H1 (cell line): ENCODE data around the gene C1orf146. TPM values are rescaled to one million over a fixed set of nuclear protein-coding genes. Genes with fewer than 3 reads are reported as not detected.
A peak's percentile ranks its signal among the peaks of the same experiment; 100 is the strongest.

ENCODE experiments used
- CTCF ChIA-PET: fragments of 300-600 bp; sonication (Branson Sonifier 250); formaldehyde crosslinking; loops from one replicate; lab custom pipeline; 2021; ENCODE audit not compliant: partially characterized antibody; lab: Charles Lee
- POLR2A ChIA-PET: fragments of 300-600 bp; sonication (Branson Sonifier 250); formaldehyde crosslinking; loops from one replicate; lab custom pipeline; 2021; ENCODE audit warnings: inconsistent platforms; ENCODE audit not compliant: partially characterized antibody; lab: Charles Lee
- DNase-seq, 2 experiments: peaks; one replicate each; pipeline versions ENCODE4 v3.0.0 to v3.0.0-alpha.2; 2010 to 2022; ENCODE audit warnings: low spot score in 2 of 2, low read depth in 1 of 2, mixed read lengths in 1 of 2
- FAIRE-seq: peaks from 2 replicates; lab custom pipeline; 2011; peaks lifted over from hg19 to GRCh38; lab: Jason Lieb, UNC
- H2AFZ ChIP-seq: 2 replicates; pipeline ENCODE4 v1.8.1; 2012; ENCODE audit warnings: low read length, inconsistent platforms
- H2AK5ac ChIP-seq: 2 replicates; pipeline ENCODE4 v1.6.1; 2013; ENCODE audit warnings: low read depth, low read length
- H2BK120ac ChIP-seq: replicated peaks from 2 replicates; pipeline ENCODE3; 2013; ENCODE audit warnings: low read depth, low read length, inconsistent platforms
- H2BK12ac ChIP-seq: 2 replicates; pipeline ENCODE4 v1.6.1; 2013; ENCODE audit warnings: low read depth, low read length
- H2BK15ac ChIP-seq: 2 replicates; pipeline ENCODE4 v1.6.1; 2013; ENCODE audit warnings: low read length
- H2BK20ac ChIP-seq: 2 replicates; pipeline ENCODE4 v1.6.1; 2013; ENCODE audit warnings: low read length
- H2BK5ac ChIP-seq: 2 replicates; pipeline ENCODE4 v1.6.1; 2013; ENCODE audit warnings: low read depth, low read length
- H3K14ac ChIP-seq: 2 replicates; pipeline ENCODE4 v1.6.1; 2013; ENCODE audit warnings: inconsistent platforms; ENCODE audit not compliant: insufficient read length
- H3K18ac ChIP-seq: 2 replicates; pipeline ENCODE4 v1.6.1; 2013; ENCODE audit warnings: low read length; ENCODE audit errors: extremely low read depth
- H3K23ac ChIP-seq: 2 replicates; pipeline ENCODE4 v1.6.1; 2013; ENCODE audit warnings: inconsistent platforms; ENCODE audit not compliant: insufficient read length
- H3K23me2 ChIP-seq: 2 replicates; pipeline ENCODE4 v1.6.1; 2013; ENCODE audit warnings: low read depth, low read length
- H3K27ac ChIP-seq: 2 replicates; pipeline ENCODE4 v1.6.1; 2011; ENCODE audit warnings: low read depth, low read length, inconsistent platforms
- H3K27me3 ChIP-seq, 4 experiments: replicated peaks in 1 of 4; 1 replicate in 1 of 4; 2 replicates in 3 of 4; pipeline versions ENCODE4 v1.6.1 to v1.8.1; 2011 to 2013; ENCODE audit warnings: low read length in 3 of 4, mild to moderate bottlenecking in 3 of 4, inconsistent platforms in 2 of 4, mixed read lengths in 2 of 4, moderate library complexity in 1 of 4; ENCODE audit not compliant: control insufficient read depth in 3 of 4, insufficient read depth in 3 of 4; ENCODE audit errors: extremely low read depth in 1 of 4
- H3K36me3 ChIP-seq, 4 experiments: 2 replicates each; pipeline versions ENCODE4 v1.6.1 to v1.8.1; 2011 to 2013; ENCODE audit warnings: mild to moderate bottlenecking in 4 of 4, low read length in 3 of 4, moderate library complexity in 2 of 4, control low read depth in 1 of 4, inconsistent platforms in 1 of 4; ENCODE audit not compliant: insufficient read depth in 4 of 4, control insufficient read depth in 2 of 4
- H3K4ac ChIP-seq: replicated peaks from 2 replicates; pipeline ENCODE3; 2013; ENCODE audit warnings: low read length, low read depth, mixed read lengths, inconsistent platforms; ENCODE audit not compliant: insufficient read length
- H3K4me1 ChIP-seq, 4 experiments: replicated peaks in 1 of 4; 1 replicate in 1 of 4; 2 replicates in 3 of 4; pipeline versions ENCODE4 v1.6.1 to v1.8.1; 2011 to 2013; ENCODE audit warnings: low read length in 3 of 4, inconsistent platforms in 2 of 4, mixed read lengths in 1 of 4; ENCODE audit not compliant: insufficient read depth in 4 of 4, control insufficient read depth in 3 of 4
- H3K4me2 ChIP-seq, 2 experiments: 2 replicates each; pipeline versions ENCODE4 v1.6.1 to v1.8.1; 2011 to 2013; ENCODE audit warnings: low read depth in 2 of 2, low read length in 2 of 2, control low read depth in 1 of 2, inconsistent platforms in 1 of 2, mild to moderate bottlenecking in 1 of 2; ENCODE audit not compliant: insufficient read depth in 1 of 2
- H3K4me3 ChIP-seq, 4 experiments: fragments of 200-600, 300-600 bp in 1 of 4; sonication (generic), shearing (Covaris generic), sonication (Bioruptor Twin) in 1 of 4; 2 replicates each; pipeline versions ENCODE4 v1.5.1 to v1.8.1; 2011 to 2016; ENCODE audit warnings: low read length in 4 of 4, low read depth in 3 of 4, control low read depth in 2 of 4, inconsistent platforms in 2 of 4, mild to moderate bottlenecking in 2 of 4, mixed read lengths in 1 of 4, moderate library complexity in 1 of 4; ENCODE audit not compliant: insufficient read depth in 2 of 4; ENCODE audit errors: extremely low read depth in 1 of 4
- H3K56ac ChIP-seq: replicated peaks from 2 replicates; pipeline ENCODE3; 2013; ENCODE audit warnings: low read depth, mild to moderate bottlenecking, mixed read lengths, low read length, inconsistent platforms; ENCODE audit not compliant: insufficient read length
- H3K79me1 ChIP-seq: 2 replicates; pipeline ENCODE4 v1.6.1; 2013; ENCODE audit warnings: low read depth, low read length, control low read depth
- H3K79me2 ChIP-seq, 2 experiments: 2 replicates each; pipeline versions ENCODE4 v1.6.1 to v1.8.1; 2012 to 2013; ENCODE audit warnings: low read length in 2 of 2, mild to moderate bottlenecking in 2 of 2, inconsistent platforms in 1 of 2; ENCODE audit not compliant: insufficient read depth in 2 of 2, control insufficient read depth in 1 of 2
- H3K9ac ChIP-seq, 4 experiments: replicated peaks in 1 of 4; 1 replicate in 1 of 4; 2 replicates in 3 of 4; pipeline versions ENCODE4 v1.6.1 to v1.8.1; 2011 to 2013; ENCODE audit warnings: low read depth in 3 of 4, low read length in 3 of 4, control low read depth in 2 of 4, mild to moderate bottlenecking in 2 of 4, moderate library complexity in 2 of 4, inconsistent platforms in 1 of 4; ENCODE audit errors: extremely low read depth in 1 of 4
- H3K9me3 ChIP-seq, 2 experiments: 2 replicates each; pipeline versions ENCODE4 v1.6.1 to v1.8.1; 2012 to 2013; ENCODE audit warnings: mild to moderate bottlenecking in 2 of 2, moderate library complexity in 2 of 2, control low read depth in 1 of 2, inconsistent platforms in 1 of 2, low read depth in 1 of 2, low read length in 1 of 2, mixed read lengths in 1 of 2; ENCODE audit not compliant: insufficient read depth in 2 of 2
- H4K20me1 ChIP-seq, 2 experiments: replicated peaks in 1 of 2; 2 replicates each; pipeline versions ENCODE3 to v1.8.1; 2011 to 2013; ENCODE audit warnings: inconsistent platforms in 2 of 2, low read length in 2 of 2, mild to moderate bottlenecking in 1 of 2; ENCODE audit not compliant: insufficient read depth in 2 of 2, control insufficient read depth in 1 of 2
- H4K5ac ChIP-seq: 2 replicates; pipeline ENCODE4 v1.6.1; 2013; ENCODE audit warnings: low read length, low read depth, mixed read lengths, inconsistent platforms; ENCODE audit not compliant: insufficient read length
- H4K8ac ChIP-seq: 2 replicates; pipeline ENCODE4 v1.8.0; 2013; ENCODE audit warnings: mild to moderate bottlenecking, moderate library complexity, low read length, inconsistent platforms; ENCODE audit not compliant: insufficient read depth; ENCODE audit errors: extremely low read depth
- H4K91ac ChIP-seq: replicated peaks from 2 replicates; pipeline ENCODE3; 2013; ENCODE audit warnings: low read length, mixed read lengths, inconsistent platforms; ENCODE audit not compliant: insufficient read length
- BACH1 ChIP-seq: IDR thresholded peaks from 2 replicates; pipeline ENCODE4 v1.6.1; 2012; ENCODE audit warnings: low read length, improper control_type of control experiment
- BCL11A ChIP-seq, 2 experiments: IDR thresholded peaks; one replicate each; pipeline ENCODE4 v1.6.1; 2011; ENCODE audit warnings: low read depth in 2 of 2, low read length in 2 of 2, mild to moderate bottlenecking in 2 of 2
- CHD2 ChIP-seq: IDR thresholded peaks from 2 replicates; pipeline ENCODE4 v1.6.1; 2012; ENCODE audit warnings: low read length, improper control_type of control experiment
- EGR1 ChIP-seq: IDR thresholded peaks from 2 replicates; pipeline ENCODE4 v1.6.1; 2011; ENCODE audit warnings: low read depth, low read length, borderline replicate concordance
- GTF2F1 ChIP-seq: IDR thresholded peaks from 2 replicates; pipeline ENCODE4 v1.6.1; 2012; ENCODE audit warnings: low read depth, low read length, improper control_type of control experiment, borderline replicate concordance
- MAFK ChIP-seq: IDR thresholded peaks from 2 replicates; pipeline ENCODE4 v1.6.1; 2012; ENCODE audit warnings: low read depth, mild to moderate bottlenecking, improper control_type of control experiment, low read length
- RAD21 ChIP-seq, 2 experiments: IDR thresholded peaks in 1 of 2; conservative IDR thresholded peaks in 1 of 2; 2 replicates each; pipeline ENCODE4 v1.6.1; 2011; ENCODE audit warnings: low read depth in 2 of 2, low read length in 2 of 2, improper control_type of control experiment in 1 of 2, inconsistent platforms in 1 of 2, mild to moderate bottlenecking in 1 of 2, moderate library complexity in 1 of 2
- RBBP5 ChIP-seq: IDR thresholded peaks from 2 replicates; pipeline ENCODE4 v1.7.1; 2012; ENCODE audit warnings: low read depth, mild to moderate bottlenecking, inconsistent platforms, low read length, moderate library complexity, borderline replicate concordance
- SIN3A ChIP-seq, 2 experiments: IDR thresholded peaks in 1 of 2; conservative IDR thresholded peaks in 1 of 2; 2 replicates each; pipeline ENCODE4 v1.6.1; 2011 to 2012; ENCODE audit warnings: low read length in 2 of 2, improper control_type of control experiment in 1 of 2, low read depth in 1 of 2, mild to moderate bottlenecking in 1 of 2
- SRF ChIP-seq: IDR thresholded peaks from 2 replicates; pipeline ENCODE4 v1.6.1; 2011; ENCODE audit warnings: mild to moderate bottlenecking, low read depth, low read length, moderate library complexity
- TCF12 ChIP-seq: IDR thresholded peaks from 2 replicates; pipeline ENCODE4 v1.6.1; 2011; ENCODE audit warnings: low read depth, mild to moderate bottlenecking, low read length
- YY1 ChIP-seq: IDR thresholded peaks from 2 replicates; pipeline ENCODE4 v1.6.1; 2011; ENCODE audit warnings: low read depth, mild to moderate bottlenecking, low read length
- WGBS, 2 experiments: shearing (Covaris generic) in 1 of 2; methylation state at CpG; one replicate each; pipeline versions ENCODE4 v1.1.6 to v1.1.7; 2013 to 2015; ENCODE audit warnings: low lambda C conversion rate in 2 of 2, mixed read lengths in 2 of 2, inconsistent platforms in 1 of 2, low coverage in 1 of 2, missing lambda C conversion rate in 1 of 2; ENCODE audit not compliant: insufficient replicate concordance in 2 of 2, insufficient coverage in 1 of 2, insufficient read length in 1 of 2; ENCODE audit errors: extremely low coverage in 1 of 2, missing lambda C conversion rate in 1 of 2; 5-methylcytosine and 5-hydroxymethylcytosine counted together
- polyA plus RNA-seq, 7 experiments: library from polyadenylated mRNA; depleted of rRNA in 3 of 7; stranded (reverse) in 5 of 7; unstranded in 2 of 7; fragments of >200 nt in 5 of 7; fragments of 200-250 nt in 2 of 7; gene quantifications; 1 replicate in 5 of 7; 2 replicates in 1 of 7; 4 replicates in 1 of 7; pipeline versions ENCODE4 v1.2.1 to v1.2.3, GENCODE V29; 2011 to 2013; ENCODE audit warnings: missing spikeins in 2 of 7, mixed read lengths in 2 of 7
- total RNA-seq: library from RNA; stranded (reverse); fragmentation: NEBNext Ultra II Directional; extraction: Animal tissue kit (Norgen Biotek cat#: 25700); gene quantifications from 2 replicates; pipeline ENCODE4 v1.2.1, GENCODE V29; 2021
- TF ChIP-seq, protein P1 (sequence below): IDR thresholded peaks from 2 replicates; pipeline ENCODE4 v1.6.1; 2011; ENCODE audit warnings: low read length, improper control_type of control experiment

Gene C1orf146
- total and polyA plus RNA-seq, 2 of the 8 experiments (the other 6 are each of a cell fraction or from before 2014, with no cell fraction given), result not detected

DNA sequence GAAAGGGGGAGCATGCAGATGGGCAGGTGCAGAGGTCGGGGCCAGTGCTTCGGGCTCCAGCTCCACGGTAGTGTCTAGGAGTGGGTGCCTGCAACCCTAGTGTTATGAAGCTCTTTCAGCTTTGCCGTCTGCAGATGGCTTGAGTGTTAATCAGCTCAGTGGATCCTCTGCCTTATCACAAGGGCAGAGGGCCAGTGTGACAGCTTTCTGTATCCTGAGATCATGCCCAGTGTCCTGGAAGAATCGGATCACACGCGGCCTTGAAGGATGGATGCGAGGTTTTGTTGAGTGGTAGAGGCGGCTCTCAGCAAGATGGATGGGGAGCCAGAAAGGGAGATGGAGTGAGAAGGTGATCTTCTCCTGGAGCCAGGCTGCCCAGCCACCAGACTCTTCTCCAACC lies 25.5 kb upstream of the C1orf146 start:
- POLR2A ChIA-PET, result interaction anchor here (1.5 kb wide), 1 partner anchor 57 kb away, joined by 3 read pairs; no protein-coding TSS in a partner anchor
- no peak for TF ChIP-seq BACH1
- TF ChIP-seq RBBP5, result no peak
- no peak for TF ChIP-seq GTF2F1
- TF ChIP-seq RAD21 (IDR thresholded peaks at IDR 0.05 in 1 of 2, conservative IDR thresholded peaks at IDR 0.05 in 1 of 2; ENCODE audit: low read depth in 2 of 2, low read length in 2 of 2), result no peak
- no peak for TF ChIP-seq EGR1
- TF ChIP-seq BCL11A (IDR thresholded peaks at IDR 0.05; ENCODE audit: low read depth in 2 of 2, low read length in 2 of 2), result no peak
- TF ChIP-seq, protein P1, sequence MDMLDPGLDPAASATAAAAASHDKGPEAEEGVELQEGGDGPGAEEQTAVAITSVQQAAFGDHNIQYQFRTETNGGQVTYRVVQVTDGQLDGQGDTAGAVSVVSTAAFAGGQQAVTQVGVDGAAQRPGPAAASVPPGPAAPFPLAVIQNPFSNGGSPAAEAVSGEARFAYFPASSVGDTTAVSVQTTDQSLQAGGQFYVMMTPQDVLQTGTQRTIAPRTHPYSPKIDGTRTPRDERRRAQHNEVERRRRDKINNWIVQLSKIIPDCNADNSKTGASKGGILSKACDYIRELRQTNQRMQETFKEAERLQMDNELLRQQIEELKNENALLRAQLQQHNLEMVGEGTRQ, result no peak
- TF ChIP-seq MAFK, result no peak
- TF ChIP-seq YY1, result no peak
- TF ChIP-seq CHD2, result no peak
- TF ChIP-seq TCF12, result no peak
- no peak for TF ChIP-seq SRF
- no peak for TF ChIP-seq SIN3A (conservative IDR thresholded peaks at IDR 0.05 in 1 of 2, IDR thresholded peaks at IDR 0.05 in 1 of 2; ENCODE audit: low read depth in 1 of 2, low read length in 2 of 2)

More for the DNA sequence above, 25.5 kb upstream of the C1orf146 start:
- Histone ChIP-seq H3K27ac (no peak overlapping the region), H3K9ac (no peak overlapping the region), H2BK5ac (no peak overlapping the region), H3K56ac (no peak overlapping the region), H3K23ac (no peak overlapping the region), H3K4me3 (no peak overlapping the region), H3K4ac (no peak overlapping the region), H4K5ac (no peak overlapping the region), H2BK12ac (no peak overlapping the region), H4K20me1 (no peaks in the 10 kb centered on the region), H2BK120ac (no peak overlapping the region), H3K79me2 (no peaks in the 10 kb centered on the region), H2AK5ac (no peak overlapping the region), H2BK15ac (no peak overlapping the region), H3K4me2 (no peak overlapping the region), H3K23me2 (peaks cover 3% of the 10 kb centered on the region; the same call in 1 of the 2 replicates), H3K27me3 (no peaks in the 10 kb centered on the region), H4K91ac (no peak overlapping the region), H3K14ac (no peak overlapping the region), H3K18ac (no peak overlapping the region; the same call in 1 of the 2 replicates), H3K9me3 (no peaks in the 10 kb centered on the region), H3K79me1 (no peaks in the 10 kb centered on the region), H2BK20ac (no peak overlapping the region), H2AFZ (peak overlapping the region; percentile 51), H3K36me3 (no peaks in the 10 kb centered on the region), H3K4me1 (peaks cover 0 to 2% (median 0%) of the 10 kb centered on the region in 4 experiments; a peak in 2 of 7 replicates), H4K8ac (no peak overlapping the region)
- CTCF ChIA-PET, result interaction anchor here (1.2 kb wide), 1 partner anchor 24 kb away, joined by 3 read pairs; no protein-coding TSS in a partner anchor
- 83% methylated on average over 8 of the region's 9 CpGs; no CpG with 5 or more reads in 1 of the 2 experiments for WGBS, 2 experiments
- DNase-seq (no peak), FAIRE-seq (no peak)
